H9 (cell line): ENCODE measurements around the gene VIPR1. TPM values are rescaled to one million over a fixed set of nuclear protein-coding genes. Genes with fewer than 3 reads are reported as not detected.

Source experiments
- DNase-seq: peaks from one replicate; pipeline ENCODE4 v3.0.0-alpha.2; 2017
- H2AFZ ChIP-seq: one replicate; pipeline ENCODE4 v1.6.1; 2013; ENCODE audit warnings: mild to moderate bottlenecking, low read length, control low read depth, moderate library complexity
- H2AK5ac ChIP-seq: 2 replicates; pipeline ENCODE4 v1.6.1; 2013; ENCODE audit warnings: low read length, control low read depth, mixed read lengths; ENCODE audit not compliant: insufficient read length
- H2BK120ac ChIP-seq: one replicate; pipeline ENCODE4 v1.6.1; 2013; ENCODE audit warnings: low read depth, mild to moderate bottlenecking, low read length, control low read depth, inconsistent platforms; ENCODE audit not compliant: poor library complexity, severe bottlenecking
- H2BK12ac ChIP-seq: 2 replicates; pipeline ENCODE4 v1.6.1; 2013; ENCODE audit warnings: low read length, control low read depth, mixed read lengths, low read depth; ENCODE audit not compliant: insufficient read length
- H2BK15ac ChIP-seq: 2 replicates; pipeline ENCODE4 v1.6.1; 2013; ENCODE audit warnings: low read depth, low read length, control low read depth
- H2BK20ac ChIP-seq: one replicate; pipeline ENCODE4 v1.6.1; 2013; ENCODE audit warnings: low read depth, mild to moderate bottlenecking, low read length, control low read depth, inconsistent platforms; ENCODE audit not compliant: poor library complexity, severe bottlenecking
- H2BK5ac ChIP-seq: 2 replicates; pipeline ENCODE4 v1.6.1; 2013; ENCODE audit warnings: low read length, control low read depth, mixed read lengths; ENCODE audit not compliant: insufficient read length
- H3K14ac ChIP-seq: 2 replicates; pipeline ENCODE4 v1.6.1; 2013; ENCODE audit warnings: low read length, control low read depth; ENCODE audit not compliant: insufficient read depth
- H3K18ac ChIP-seq: 2 replicates; pipeline ENCODE4 v1.6.1; 2013; ENCODE audit warnings: low read depth, mild to moderate bottlenecking, mixed read lengths, low read length, control low read depth; ENCODE audit not compliant: insufficient read length
- H3K23ac ChIP-seq: 2 replicates; pipeline ENCODE4 v1.6.1; 2013; ENCODE audit warnings: low read length, control low read depth, mixed read lengths, low read depth; ENCODE audit not compliant: insufficient read length
- H3K23me2 ChIP-seq: 2 replicates; pipeline ENCODE4 v1.6.1; 2013; ENCODE audit warnings: low read depth, mild to moderate bottlenecking, mixed read lengths, low read length, control low read depth; ENCODE audit not compliant: insufficient read length, poor library complexity, severe bottlenecking
- H3K27ac ChIP-seq: 2 replicates; pipeline ENCODE4 v1.5.1; 2013; ENCODE audit warnings: low read length, control low read depth, mixed read lengths, low read depth; ENCODE audit not compliant: insufficient read length
- H3K27me3 ChIP-seq: 2 replicates; pipeline ENCODE4 v1.6.1; 2013; ENCODE audit warnings: low read length, control low read depth, inconsistent platforms; ENCODE audit not compliant: insufficient read depth
- H3K4ac ChIP-seq: 2 replicates; pipeline ENCODE4 v1.6.1; 2013; ENCODE audit warnings: low read depth, mild to moderate bottlenecking, control low read depth, inconsistent platforms, low read length, moderate library complexity
- H3K4me1 ChIP-seq: 2 replicates; pipeline ENCODE4 v1.6.1; 2013; ENCODE audit warnings: low read length, control low read depth, inconsistent platforms; ENCODE audit not compliant: insufficient read depth
- H3K4me2 ChIP-seq: 2 replicates; pipeline ENCODE4 v1.6.1; 2013; ENCODE audit warnings: low read length, control low read depth, mixed read lengths; ENCODE audit not compliant: insufficient read length, insufficient read depth
- H3K56ac ChIP-seq: 2 replicates; pipeline ENCODE4 v1.6.1; 2013; ENCODE audit warnings: low read depth, mild to moderate bottlenecking, mixed read lengths, low read length, control low read depth; ENCODE audit not compliant: insufficient read length
- H3K79me1 ChIP-seq: 2 replicates; pipeline ENCODE4 v1.6.1; 2013; ENCODE audit warnings: low read depth, mild to moderate bottlenecking, moderate library complexity, low read length, control low read depth, inconsistent platforms; ENCODE audit not compliant: insufficient read depth, poor library complexity, severe bottlenecking
- H3K79me2 ChIP-seq: 2 replicates; pipeline ENCODE4 v1.6.1; 2013; ENCODE audit warnings: low read length, control low read depth, inconsistent platforms; ENCODE audit not compliant: insufficient read depth
- H3K9ac ChIP-seq: 2 replicates; pipeline ENCODE4 v1.6.1; 2013; ENCODE audit warnings: low read length, control low read depth, mixed read lengths; ENCODE audit not compliant: insufficient read length; ENCODE audit errors: extremely low read depth
- H3K9me3 ChIP-seq: one replicate; pipeline ENCODE4 v1.6.1; 2013; ENCODE audit warnings: low read depth, low read length, inconsistent platforms; ENCODE audit not compliant: control insufficient read depth
- H3T11ph ChIP-seq: one replicate; pipeline ENCODE4 v1.6.1; 2013; ENCODE audit warnings: mild to moderate bottlenecking, low read length, control low read depth, inconsistent platforms
- H4K20me1 ChIP-seq: one replicate; pipeline ENCODE4 v1.6.1; 2013; ENCODE audit not compliant: control insufficient read depth, insufficient read length, insufficient read depth
- H4K5ac ChIP-seq: 2 replicates; pipeline ENCODE4 v1.6.1; 2013; ENCODE audit warnings: low read depth, mild to moderate bottlenecking, mixed read lengths, low read length, control low read depth; ENCODE audit not compliant: insufficient read length
- H4K8ac ChIP-seq: replicated peaks from 2 replicates; pipeline ENCODE4 v1.6.1; 2013; ENCODE audit warnings: low read length, control low read depth, mixed read lengths, low read depth; ENCODE audit not compliant: insufficient read length
- H4K91ac ChIP-seq: 2 replicates; pipeline ENCODE4 v1.6.1; 2013; ENCODE audit warnings: low read depth, mild to moderate bottlenecking, moderate library complexity, mixed read lengths, low read length, control low read depth; ENCODE audit not compliant: insufficient read length
- H3K27ac Mint-ChIP-seq, 3 experiments: 2 replicates in 2 of 3; 3 replicates in 1 of 3; pipeline ENCODE4 v1.8.0; 2020 to 2021; ENCODE audit warnings: mixed read lengths in 3 of 3, mild to moderate bottlenecking in 1 of 3, moderate library complexity in 1 of 3
- H3K27me3 Mint-ChIP-seq: 2 replicates; pipeline ENCODE4 v1.8.0; 2021; ENCODE audit warnings: low read depth, mild to moderate bottlenecking, moderate library complexity, mixed read lengths
- H3K36me3 Mint-ChIP-seq, 3 experiments: 2 replicates in 2 of 3; 3 replicates in 1 of 3; pipeline ENCODE4 v1.8.0; 2020 to 2021; ENCODE audit warnings: low read depth in 3 of 3, mixed read lengths in 3 of 3; ENCODE audit not compliant: insufficient read depth in 1 of 3
- H3K4me1 Mint-ChIP-seq, 2 experiments: 2 replicates each; pipeline ENCODE4 v1.8.0; 2020; ENCODE audit warnings: mixed read lengths in 2 of 2
- H3K4me3 Mint-ChIP-seq, 2 experiments: 2 replicates in 1 of 2; 3 replicates in 1 of 2; pipeline ENCODE4 v1.8.0; 2020 to 2021; ENCODE audit warnings: mild to moderate bottlenecking in 2 of 2, mixed read lengths in 2 of 2, moderate library complexity in 1 of 2
- H3K9me3 Mint-ChIP-seq, 2 experiments: 2 replicates in 1 of 2; 3 replicates in 1 of 2; pipeline ENCODE4 v1.8.0; 2020; ENCODE audit warnings: mild to moderate bottlenecking in 2 of 2, mixed read lengths in 2 of 2, moderate library complexity in 1 of 2
- WGBS: extraction: QIAGEN DNeasy Blood & Tissue Kit; methylation state at CpG from one replicate; pipeline ENCODE4 v1.1.7; 2013; ENCODE audit warnings: missing lambda C conversion rate, low lambda C conversion rate, mixed read lengths; ENCODE audit not compliant: insufficient read length; ENCODE audit errors: extremely low coverage; 5-methylcytosine and 5-hydroxymethylcytosine counted together
- total RNA-seq: library from RNA; stranded (reverse); gene quantifications from 2 replicates; pipeline ENCODE4 v1.2.1, GENCODE V29; 2021
- TF ChIP-seq, protein P1 (sequence below): fragments of 200-600 bp; sonication (generic); conservative IDR thresholded peaks from 3 replicates; pipeline ENCODE4 v1.8.0; 2021; ENCODE audit warnings: antibody characterized with exemption, mild to moderate bottlenecking

Gene VIPR1
- total RNA-seq, 1 experiment from 2014 or later: 6.5 TPM

DNA sequence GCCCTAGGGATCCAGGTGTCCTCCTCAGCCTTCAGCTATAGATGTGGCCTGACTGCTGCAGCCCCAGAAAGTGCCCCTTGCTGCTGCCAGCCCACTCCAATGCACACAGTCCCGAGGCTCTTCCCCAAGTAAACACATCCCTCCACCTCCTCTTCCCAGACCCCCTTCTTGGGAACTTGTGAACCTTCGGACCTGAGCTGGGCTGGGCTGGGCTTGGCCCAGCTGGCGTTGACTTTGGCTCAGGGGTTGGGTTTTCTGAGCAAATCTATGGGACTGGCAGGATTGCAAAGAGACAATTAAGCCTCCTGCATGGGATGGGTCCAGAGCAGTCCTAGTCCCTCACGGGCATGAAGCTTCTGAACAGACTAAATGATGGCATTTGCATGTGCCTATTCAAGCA, 14.7 kb downstream of the VIPR1 start:
- Histone ChIP-seq H3K4me2 (no peak overlapping the region), H3K79me2 (no peaks in the 10 kb centered on the region), H3K27ac (no peak overlapping the region), H2BK15ac (no peak overlapping the region), H2BK12ac (no peak overlapping the region), H3K27me3 (no peaks in the 10 kb centered on the region), H3K4me1 (no peaks in the 10 kb centered on the region), H2AFZ (no peak overlapping the region), H3K23ac (no peak overlapping the region), H3T11ph (no peak overlapping the region), H3K23me2 (no peaks in the 10 kb centered on the region), H3K4ac (no peak overlapping the region), H4K8ac (no peak overlapping the region), H3K79me1 (no peaks in the 10 kb centered on the region), H2BK20ac (no peak overlapping the region), H4K20me1 (no peaks in the 10 kb centered on the region), H3K9ac (no peak overlapping the region), H3K18ac (no peak overlapping the region), H3K56ac (no peak overlapping the region), H2BK120ac (no peak overlapping the region), H3K9me3 (no peaks in the 10 kb centered on the region), H2AK5ac (no peak overlapping the region), H4K91ac (no peak overlapping the region), H3K14ac (no peak overlapping the region), H4K5ac (no peak overlapping the region), H2BK5ac (no peak overlapping the region)
- no peaks in the 10 kb centered on the region for H3K4me1 Mint-ChIP-seq
- H3K27me3 Mint-ChIP-seq: peaks cover 1% of the 10 kb centered on the region; the same call in 1 of the 2 replicates
- H3K9me3 Mint-ChIP-seq: no peaks in the 10 kb centered on the region
- no CpG with 5 or more reads among the region's 4 CpGs for WGBS
- H3K27ac Mint-ChIP-seq: no peak overlapping the region
- no peak overlapping the region for H3K4me3 Mint-ChIP-seq
- TF ChIP-seq, protein P1, sequence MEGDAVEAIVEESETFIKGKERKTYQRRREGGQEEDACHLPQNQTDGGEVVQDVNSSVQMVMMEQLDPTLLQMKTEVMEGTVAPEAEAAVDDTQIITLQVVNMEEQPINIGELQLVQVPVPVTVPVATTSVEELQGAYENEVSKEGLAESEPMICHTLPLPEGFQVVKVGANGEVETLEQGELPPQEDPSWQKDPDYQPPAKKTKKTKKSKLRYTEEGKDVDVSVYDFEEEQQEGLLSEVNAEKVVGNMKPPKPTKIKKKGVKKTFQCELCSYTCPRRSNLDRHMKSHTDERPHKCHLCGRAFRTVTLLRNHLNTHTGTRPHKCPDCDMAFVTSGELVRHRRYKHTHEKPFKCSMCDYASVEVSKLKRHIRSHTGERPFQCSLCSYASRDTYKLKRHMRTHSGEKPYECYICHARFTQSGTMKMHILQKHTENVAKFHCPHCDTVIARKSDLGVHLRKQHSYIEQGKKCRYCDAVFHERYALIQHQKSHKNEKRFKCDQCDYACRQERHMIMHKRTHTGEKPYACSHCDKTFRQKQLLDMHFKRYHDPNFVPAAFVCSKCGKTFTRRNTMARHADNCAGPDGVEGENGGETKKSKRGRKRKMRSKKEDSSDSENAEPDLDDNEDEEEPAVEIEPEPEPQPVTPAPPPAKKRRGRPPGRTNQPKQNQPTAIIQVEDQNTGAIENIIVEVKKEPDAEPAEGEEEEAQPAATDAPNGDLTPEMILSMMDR: no peak
- no peak for DNase-seq
- peaks cover 0 to 2% (median 0%) of the 10 kb centered on the region in 3 experiments; a peak in 1 of 7 replicates for H3K36me3 Mint-ChIP-seq
